Measurements from ENCODE around the gene LMF2. TPM values are rescaled to one million over a fixed set of nuclear protein-coding genes. Genes with fewer than 3 reads are reported as not detected.

The LMF2 gene
- 10 to 100 TPM; 59.3 to 62.6 TPM for total RNA-seq

GRCh38 chr22:50507421-50507990 lies at the start of gene LMF2:
TSS of gene LMF2 (minus strand) at chr22:50507702. CDS start at chr22:50507675, 27 bp downstream.
- Mint-ChIP-seq H3K4me1 (peaks cover 11% of the 10 kb centered on the region), H3K9me3 (no peaks in the 10 kb centered on the region), H3K27ac (peak within 1 kb of the TSS; percentile 97), H3K36me3 (peaks cover 10% of the 10 kb centered on the region), H3K4me3 (peak within 1 kb of the TSS; percentile 97), H3K27me3 (no peaks in the 10 kb centered on the region)
- peak; percentile 95 for DNase-seq

GRCh38 chr22:50556703-50557102 lies 49.2 kb upstream of the LMF2 start:
- no peaks in the 10 kb centered on the region for H3K27me3 Mint-ChIP-seq
- DNase-seq, result no peak
- H3K27ac Mint-ChIP-seq, result no peak overlapping the region
- no peaks in the 10 kb centered on the region for H3K36me3 Mint-ChIP-seq
- peaks cover 3% of the 10 kb centered on the region for H3K4me1 Mint-ChIP-seq
- no peak overlapping the region for H3K4me3 Mint-ChIP-seq
- H3K9me3 Mint-ChIP-seq, result no peaks in the 10 kb centered on the region

- Mint-ChIP-seq H3K27ac (no peak overlapping the region), H3K9me3 (no peaks in the 10 kb centered on the region)
These were observed 45.8 kb upstream of the LMF2 start for GRCh38 chr22:50553310-50553709.

GRCh38 chr22:50551160-50551752 lies 43.8 kb upstream of the LMF2 start:
- Mint-ChIP-seq H3K9me3 (no peaks in the 10 kb centered on the region), H3K36me3 (peaks cover 11% of the 10 kb centered on the region), H3K27ac (no peak overlapping the region), H3K4me1 (peaks cover 15% of the 10 kb centered on the region), H3K4me3 (no peak overlapping the region), H3K27me3 (no peaks in the 10 kb centered on the region)
- no peak for DNase-seq

More at GRCh38 chr22:50553310-50553709, 45.8 kb upstream of the LMF2 start:
- Mint-ChIP-seq H3K4me3 (no peak overlapping the region), H3K27me3 (no peaks in the 10 kb centered on the region), H3K4me1 (peaks cover 11% of the 10 kb centered on the region), H3K36me3 (peaks cover 11% of the 10 kb centered on the region)
- DNase-seq, result no peak

- no peaks in the 10 kb centered on the region for H3K27me3 Mint-ChIP-seq
- no peaks in the 10 kb centered on the region for H3K9me3 Mint-ChIP-seq
- DNase-seq, result no peak
- peak overlapping the region; percentile 82 for H3K4me3 Mint-ChIP-seq
- peak overlapping the region; percentile 68 for H3K27ac Mint-ChIP-seq
- peaks cover 11% of the 10 kb centered on the region for H3K36me3 Mint-ChIP-seq
- H3K4me1 Mint-ChIP-seq, result peaks cover 23% of the 10 kb centered on the region
These were observed 42.9 kb upstream of the LMF2 start for GRCh38 chr22:50550395-50550794.

- no peak for DNase-seq
- H3K27ac Mint-ChIP-seq, result peak overlapping the region; percentile 89
- no peaks in the 10 kb centered on the region for H3K27me3 Mint-ChIP-seq
These were observed 41.7 kb upstream of the LMF2 start for GRCh38 chr22:50548921-50549790.

GRCh38 chr22:50548040-50548920 lies 40.8 kb upstream of the LMF2 start:
- Mint-ChIP-seq H3K27me3 (no peaks in the 10 kb centered on the region), H3K4me1 (peaks cover 38% of the 10 kb centered on the region), H3K4me3 (peak overlapping the region; percentile 81), H3K27ac (peak overlapping the region; percentile 84), H3K9me3 (no peaks in the 10 kb centered on the region), H3K36me3 (peaks cover 11% of the 10 kb centered on the region)
- DNase-seq, result peak; percentile 69

More at GRCh38 chr22:50548921-50549790, 41.7 kb upstream of the LMF2 start:
- H3K36me3 Mint-ChIP-seq, result peaks cover 11% of the 10 kb centered on the region
- H3K9me3 Mint-ChIP-seq, result no peaks in the 10 kb centered on the region
- H3K4me1 Mint-ChIP-seq, result peaks cover 35% of the 10 kb centered on the region
- H3K4me3 Mint-ChIP-seq, result peak overlapping the region; percentile 82

- peak overlapping the region; percentile 81 for H3K4me3 Mint-ChIP-seq
- peaks cover 14% of the 10 kb centered on the region for H3K36me3 Mint-ChIP-seq
- peaks cover 41% of the 10 kb centered on the region for H3K4me1 Mint-ChIP-seq
- H3K9me3 Mint-ChIP-seq, result peaks cover 2% of the 10 kb centered on the region
- no peaks in the 10 kb centered on the region for H3K27me3 Mint-ChIP-seq
- peak overlapping the region; percentile 86 for H3K27ac Mint-ChIP-seq
- DNase-seq, result no peak
These were observed 39.9 kb upstream of the LMF2 start for GRCh38 chr22:50547263-50547985.

- Mint-ChIP-seq H3K27me3 (no peaks in the 10 kb centered on the region), H3K4me1 (peaks cover 49% of the 10 kb centered on the region), H3K36me3 (peaks cover 21% of the 10 kb centered on the region), H3K27ac (peak overlapping the region; percentile 89), H3K4me3 (peak overlapping the region; percentile 53), H3K9me3 (peaks cover 4% of the 10 kb centered on the region)
- DNase-seq, result no peak
These were observed 39.1 kb upstream of the LMF2 start for GRCh38 chr22:50546326-50547262.

GRCh38 chr22:50545522-50546325 lies 38.2 kb upstream of the LMF2 start, which contains the start of gene KLHDC7B:
TSS of gene KLHDC7B (plus strand) at chr22:50545899. CDS start at chr22:50546244, 345 bp downstream.
- H3K4me3 Mint-ChIP-seq, result peak within 1 kb of the TSS; percentile 62
- DNase-seq, result peak; percentile 53
- H3K27me3 Mint-ChIP-seq, result no peaks in the 10 kb centered on the region
- peaks cover 4% of the 10 kb centered on the region for H3K9me3 Mint-ChIP-seq
- peak within 1 kb of the TSS; percentile 89 for H3K27ac Mint-ChIP-seq
- H3K4me1 Mint-ChIP-seq, result peaks cover 56% of the 10 kb centered on the region
- peaks cover 26% of the 10 kb centered on the region for H3K36me3 Mint-ChIP-seq

GRCh38 chr22:50544746-50545253 lies 37.3 kb upstream of the LMF2 start:
- H3K4me1 Mint-ChIP-seq, result peaks cover 54% of the 10 kb centered on the region
- peak; percentile 33 for DNase-seq

GRCh38 chr22:50544078-50544745 lies 36.7 kb upstream of the LMF2 start:
- Mint-ChIP-seq H3K27ac (peak overlapping the region; percentile 89), H3K27me3 (no peaks in the 10 kb centered on the region), H3K4me1 (peaks cover 58% of the 10 kb centered on the region), H3K4me3 (peak overlapping the region; percentile 48), H3K9me3 (peaks cover 4% of the 10 kb centered on the region), H3K36me3 (peaks cover 20% of the 10 kb centered on the region)
- peak; percentile 91 for DNase-seq

More at GRCh38 chr22:50544746-50545253, 37.3 kb upstream of the LMF2 start:
- peaks cover 4% of the 10 kb centered on the region for H3K9me3 Mint-ChIP-seq
- no peaks in the 10 kb centered on the region for H3K27me3 Mint-ChIP-seq
- H3K36me3 Mint-ChIP-seq, result peaks cover 22% of the 10 kb centered on the region
- peak overlapping the region; percentile 89 for H3K27ac Mint-ChIP-seq
- H3K4me3 Mint-ChIP-seq, result peak overlapping the region; percentile 48

Data from activated naive CD8-positive, alpha-beta T cell treated with anti-CD3 and anti-CD28 coated beads for 36 hours (primary cell).